GM04503 (cell line): Measurements from ENCODE around the gene RHBDD2.
"Not testable (repeated sequence)": the region's sequence is repeated elsewhere in the genome, so short reads cannot be mapped to it uniquely, and the experiment has no call there.

Experiments
- DNase-seq: peaks from one replicate; pipeline ENCODE4 v3.0.0-alpha.2; 2012; ENCODE audit warnings: low read depth

The RHBDD2 gene

DNA sequence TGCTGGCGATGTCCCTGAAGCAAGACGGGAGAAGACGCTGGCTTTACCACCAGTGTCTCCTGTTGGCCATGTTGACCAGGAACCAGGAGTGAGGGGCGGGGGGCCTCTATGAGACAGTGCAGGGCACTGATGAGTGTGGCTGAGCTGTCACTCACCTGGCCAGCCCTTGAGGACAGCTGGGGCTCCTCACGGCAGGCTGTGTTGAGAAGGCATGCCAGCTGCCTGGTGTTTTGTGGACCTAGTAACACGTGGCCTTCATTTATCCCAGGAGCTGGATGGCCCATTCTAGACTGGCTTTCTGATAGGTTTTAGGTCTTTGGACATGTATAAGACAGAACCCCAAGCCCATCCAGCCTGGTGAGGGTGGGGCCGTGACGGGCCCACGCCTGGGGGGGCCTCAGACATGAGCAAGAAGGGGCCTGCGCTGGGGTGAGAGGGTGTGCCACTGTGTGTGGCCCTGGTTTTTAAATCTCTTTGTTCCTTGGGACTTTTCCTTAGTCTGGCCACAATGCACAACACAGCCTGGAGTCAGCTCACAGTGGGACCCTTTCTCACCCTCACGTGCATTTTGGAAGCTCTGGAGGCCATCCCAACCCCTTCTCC lies 10.5 kb downstream of the RHBDD2 start:
- no peak for DNase-seq

DNA sequence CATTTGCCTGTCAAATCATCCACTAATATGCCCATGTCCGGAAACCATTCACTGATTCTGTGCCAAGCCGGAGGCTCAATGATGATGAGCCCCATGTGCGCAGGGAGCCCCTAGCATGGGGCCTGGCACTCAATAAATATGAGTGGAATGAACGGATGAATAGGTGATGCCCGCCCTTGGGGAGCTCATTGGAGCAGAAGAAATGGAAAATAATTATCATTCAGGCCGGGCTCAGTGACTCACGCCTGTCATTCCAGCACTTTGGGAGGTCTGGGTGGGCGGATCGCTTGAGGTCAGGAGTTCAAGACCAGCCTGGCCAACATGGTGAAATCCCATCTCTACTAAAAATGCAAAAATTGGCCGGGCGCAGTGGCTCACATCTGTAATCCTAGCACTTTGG lies 11.0 kb downstream of the RHBDD2 start:
- DNase-seq, result peak; percentile 57

- not testable (repeated sequence) for DNase-seq
Measured at GRCh38 chr7:75891237-75891636, 12.4 kb downstream of the RHBDD2 start.

DNA sequence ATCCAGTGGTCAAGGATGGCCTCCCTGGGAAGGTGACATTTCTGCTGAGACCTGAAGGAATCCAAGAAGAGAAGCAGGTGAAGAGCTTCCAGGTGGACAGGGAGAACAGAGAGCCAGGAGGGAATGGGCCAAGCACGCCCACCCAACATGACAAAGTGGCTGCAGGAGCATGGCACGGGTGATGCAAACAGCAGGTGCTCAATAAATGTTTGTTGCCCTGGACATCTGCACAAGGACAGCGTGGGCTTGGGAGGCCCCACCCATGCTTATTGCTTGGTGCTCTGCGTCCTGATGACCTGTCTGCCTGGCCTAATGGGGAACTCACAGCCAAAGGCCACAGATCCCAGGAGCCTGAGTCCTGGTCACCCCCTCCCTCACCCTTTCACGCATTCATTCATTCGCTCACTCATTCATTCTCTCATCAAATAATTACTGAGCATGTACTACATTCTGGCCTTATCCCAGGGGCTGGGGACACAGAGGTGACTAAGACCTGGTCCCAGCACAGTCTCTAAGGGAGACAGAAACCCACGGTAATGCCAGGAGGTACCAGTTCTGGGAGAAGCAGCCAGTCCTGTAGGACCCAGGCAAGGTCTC lies 13.1 kb downstream of the RHBDD2 start:
- DNase-seq, result no peak

DNA sequence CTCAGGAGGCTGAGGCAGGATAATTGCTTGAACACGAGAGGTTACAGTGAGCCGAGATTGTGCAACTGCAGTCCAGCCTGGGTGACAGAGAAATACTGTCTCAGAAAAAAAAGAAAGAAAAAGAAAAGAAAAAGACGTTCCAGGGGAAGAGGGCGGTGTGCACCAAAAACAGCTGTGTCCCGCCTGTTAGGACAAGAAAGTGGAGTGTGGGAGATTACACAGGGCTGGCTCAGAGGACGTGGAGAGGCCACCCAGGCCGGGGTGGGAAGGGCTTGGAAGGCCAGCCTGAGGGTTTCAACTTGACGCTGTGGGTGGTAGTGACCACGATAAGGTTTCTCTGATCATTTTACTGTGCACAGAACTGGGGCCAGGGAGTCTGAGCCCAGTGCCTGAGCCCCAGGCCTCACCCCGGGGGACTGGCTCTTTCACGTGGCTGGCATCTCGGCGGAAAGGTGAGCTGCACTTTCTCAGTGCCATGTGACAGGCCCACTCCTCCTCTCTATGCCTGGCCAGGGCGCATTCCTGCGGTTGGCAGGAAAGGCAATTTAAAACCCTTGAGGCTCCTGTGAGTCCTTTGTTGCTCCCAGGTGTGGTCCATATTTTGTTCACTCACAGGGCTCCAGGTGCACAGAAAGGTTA lies 13.9 kb downstream of the RHBDD2 start:
- no peak for DNase-seq

DNA sequence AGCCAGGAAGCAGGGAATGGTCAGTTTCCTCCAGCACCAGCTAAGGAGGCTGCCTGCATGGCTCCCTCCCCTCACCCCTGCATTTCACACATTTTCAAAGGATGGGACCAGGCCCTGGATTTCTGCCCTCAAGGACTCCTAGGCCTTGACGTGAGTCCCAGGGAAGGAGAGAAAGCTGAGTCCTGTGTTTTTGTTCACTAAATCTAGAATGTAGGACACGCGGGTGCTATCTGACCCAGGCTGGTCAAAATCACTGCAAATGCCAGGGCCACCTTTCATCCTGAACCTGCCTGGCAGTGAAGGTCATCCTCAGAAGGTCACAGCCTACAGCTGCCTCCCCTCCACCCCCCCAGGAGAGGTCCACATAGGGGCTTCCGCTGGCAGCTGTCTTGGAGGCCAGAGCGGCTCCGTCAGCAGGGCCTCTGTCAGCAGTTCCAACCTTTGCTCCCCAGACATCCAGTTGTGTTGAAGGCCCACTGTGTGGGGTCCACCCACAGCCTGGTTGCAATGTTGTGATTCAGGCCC lies 18.0 kb downstream of the RHBDD2 start:
- DNase-seq, result no peak

GRCh38 chr7:75900617-75901315 lies 21.9 kb downstream of the RHBDD2 start:
- DNase-seq, result no peak

- peak; percentile 73 for DNase-seq
Measured at GRCh38 chr7:75905785-75906604, 27.2 kb downstream of the RHBDD2 start.

- no peak for DNase-seq
Measured at GRCh38 chr7:75906991-75907667, 28.3 kb downstream of the RHBDD2 start.

GRCh38 chr7:75907668-75908039 lies 28.8 kb downstream of the RHBDD2 start:
- not testable (repeated sequence) for DNase-seq

GRCh38 chr7:75909521-75910132 lies 30.8 kb downstream of the RHBDD2 start:
- no peak for DNase-seq

GRCh38 chr7:75911186-75911585 lies 32.4 kb downstream of the RHBDD2 start:
- not testable (repeated sequence) for DNase-seq

DNA sequence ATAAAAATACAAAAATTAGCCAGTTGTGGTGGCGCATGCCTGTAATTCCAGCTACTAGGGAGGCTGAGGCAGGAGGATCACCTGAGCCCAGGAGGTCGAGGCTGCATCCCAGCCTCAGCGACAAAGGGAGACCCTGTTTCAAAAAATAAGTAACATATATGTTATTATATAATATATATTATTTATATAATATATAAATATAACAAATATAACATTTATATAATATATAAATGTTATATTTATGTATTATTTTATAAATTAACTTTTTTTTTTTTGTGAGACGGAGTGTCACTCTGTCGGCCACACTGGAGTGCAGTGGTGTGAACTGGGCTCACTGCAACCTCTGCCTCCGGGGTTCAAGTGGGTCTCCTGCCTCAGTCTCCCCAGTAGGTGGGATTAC lies 34.6 kb downstream of the RHBDD2 start:
- no peak for DNase-seq

- no peak for DNase-seq
Measured at GRCh38 chr7:75914169-75914654, 35.4 kb downstream of the RHBDD2 start.

GRCh38 chr7:75914655-75915415 lies 36.0 kb downstream of the RHBDD2 start, which contains the start of gene POR:
TSS of gene POR (plus strand) at chr7:75915155. CDS start at chr7:75954002, 38,847 bp downstream.
- DNase-seq, result peak; percentile 45

- DNase-seq, result no peak
Measured at GRCh38 chr7:75915416-75916156, 36.8 kb downstream of the RHBDD2 start.

GRCh38 chr7:75916259-75916658 lies 37.4 kb downstream of the RHBDD2 start:
- no peak for DNase-seq

- DNase-seq, result no peak
Measured at GRCh38 chr7:75916685-75917634, 38.1 kb downstream of the RHBDD2 start.
